IMR-90 (cell line): Measurements from ENCODE around the gene CLCNKA. TPM values are rescaled to one million over a fixed set of nuclear protein-coding genes. Genes with fewer than 3 reads are reported as not detected.

Experiments used
- ATAC-seq: fragments of 200-7000 bp; cut with Tn5 transposase; 2 replicates; pipeline ENCODE4 v1.9.1; 2020; ENCODE audit warnings: low read depth, mild to moderate bottlenecking, moderate library complexity
- BruUV-seq: library from RNA; stranded (reverse); fragments of 400-500 nt; replicated peaks from 2 replicates; lab custom pipeline; 2021; lab: Mats Ljungman, UMichigan
- CTCF ChIA-PET: fragments of 300-600 bp; formaldehyde crosslinking; extraction: SDS; loops from one replicate; lab custom pipeline; 2021; ENCODE audit warnings: antibody characterized with exemption; lab: Yijun Ruan, JAX
- POLR2A ChIA-PET: fragments of 300-600 bp; sonication (Branson Sonifier 250); formaldehyde crosslinking; loops from one replicate; lab custom pipeline; 2022; ENCODE audit warnings: antibody characterized with exemption; ENCODE audit not compliant: unreplicated experiment; lab: Charles Lee
- DNase-seq: peaks from one replicate; pipeline ENCODE4 v3.0.0; 2013
- H2AFZ ChIP-seq: replicated peaks from 2 replicates; pipeline ENCODE3; 2013; ENCODE audit warnings: low read length, mild to moderate bottlenecking; ENCODE audit not compliant: poor library complexity
- H2AK5ac ChIP-seq: 2 replicates; pipeline ENCODE4 v1.6.1; 2013; ENCODE audit warnings: low read depth, low read length, inconsistent platforms
- H2AK9ac ChIP-seq: replicated peaks from 2 replicates; pipeline ENCODE3; 2013; ENCODE audit warnings: mild to moderate bottlenecking, low read depth, low read length, moderate library complexity; ENCODE audit not compliant: poor library complexity
- H2BK120ac ChIP-seq: 2 replicates; pipeline ENCODE4 v1.6.1; 2013; ENCODE audit warnings: low read depth, low read length, inconsistent platforms
- H2BK15ac ChIP-seq: 3 replicates; pipeline ENCODE4 v1.6.1; 2013; ENCODE audit warnings: low read depth, low read length, inconsistent platforms
- H2BK20ac ChIP-seq: 2 replicates; pipeline ENCODE4 v1.6.1; 2013; ENCODE audit warnings: low read depth, mild to moderate bottlenecking, inconsistent platforms, low read length, moderate library complexity
- H2BK5ac ChIP-seq: 2 replicates; pipeline ENCODE4 v1.6.1; 2013; ENCODE audit warnings: mild to moderate bottlenecking, low read depth, low read length, inconsistent platforms; ENCODE audit not compliant: poor library complexity, severe bottlenecking
- H3K14ac ChIP-seq: replicated peaks from 2 replicates; pipeline ENCODE4 v1.6.1; 2013; ENCODE audit warnings: low read depth, low read length, inconsistent platforms
- H3K18ac ChIP-seq: 2 replicates; pipeline ENCODE4 v1.6.1; 2013; ENCODE audit warnings: low read depth, low read length, control low read depth
- H3K23ac ChIP-seq: 2 replicates; pipeline ENCODE4 v1.6.1; 2013; ENCODE audit warnings: low read depth, low read length, inconsistent platforms
- H3K27ac ChIP-seq: 2 replicates; pipeline ENCODE4 v1.5.1; 2013; ENCODE audit warnings: mild to moderate bottlenecking, control low read depth, low read length; ENCODE audit not compliant: insufficient read depth
- H3K27me3 ChIP-seq: 2 replicates; pipeline ENCODE4 v1.6.1; 2013; ENCODE audit warnings: low read length; ENCODE audit not compliant: control insufficient read depth, insufficient read depth
- H3K36me3 ChIP-seq: 2 replicates; pipeline ENCODE4 v1.6.1; 2013; ENCODE audit warnings: low read length, mixed read lengths; ENCODE audit not compliant: control insufficient read depth, insufficient read depth
- H3K4ac ChIP-seq: 2 replicates; pipeline ENCODE4 v1.6.1; 2013; ENCODE audit warnings: low read depth, low read length, inconsistent platforms
- H3K4me1 ChIP-seq: 2 replicates; pipeline ENCODE4 v1.6.1; 2013; ENCODE audit warnings: low read length, mixed read lengths; ENCODE audit not compliant: control insufficient read depth, insufficient read depth
- H3K4me2 ChIP-seq: 2 replicates; pipeline ENCODE4 v1.6.1; 2013; ENCODE audit warnings: low read depth, mild to moderate bottlenecking, control low read depth, low read length, moderate library complexity
- H3K4me3 ChIP-seq: 2 replicates; pipeline ENCODE4 v1.5.1; 2013; ENCODE audit warnings: low read depth, mild to moderate bottlenecking, control low read depth, low read length, moderate library complexity; ENCODE audit not compliant: insufficient read depth
- H3K56ac ChIP-seq: 2 replicates; pipeline ENCODE4 v1.6.1; 2013; ENCODE audit warnings: low read length, inconsistent platforms; ENCODE audit not compliant: insufficient read depth; ENCODE audit errors: extremely low read depth
- H3K79me1 ChIP-seq, 2 experiments: 2 replicates each; pipeline ENCODE4 v1.6.1; 2013; ENCODE audit warnings: low read length in 2 of 2, inconsistent platforms in 1 of 2, low read depth in 1 of 2
- H3K9ac ChIP-seq: 2 replicates; pipeline ENCODE4 v1.6.1; 2013; ENCODE audit warnings: low read depth, low read length, control low read depth
- H3K9me1 ChIP-seq: 2 replicates; pipeline ENCODE4 v1.6.1; 2013; ENCODE audit warnings: low read length, inconsistent platforms; ENCODE audit not compliant: insufficient read depth
- H3K9me3 ChIP-seq: 2 replicates; pipeline ENCODE4 v1.6.1; 2013; ENCODE audit warnings: low read length; ENCODE audit not compliant: control insufficient read depth, insufficient read depth
- H4K20me1 ChIP-seq: 2 replicates; pipeline ENCODE4 v1.6.1; 2013; ENCODE audit warnings: low read length, inconsistent platforms; ENCODE audit not compliant: insufficient read depth
- H4K5ac ChIP-seq: 2 replicates; pipeline ENCODE4 v1.6.1; 2013; ENCODE audit warnings: mild to moderate bottlenecking, low read depth, low read length, control low read depth
- H4K8ac ChIP-seq, 2 experiments: 2 replicates each; pipeline ENCODE4 v1.6.1; 2013; ENCODE audit warnings: low read depth in 2 of 2, low read length in 2 of 2, control low read depth in 1 of 2, inconsistent platforms in 1 of 2
- H4K91ac ChIP-seq: 2 replicates; pipeline ENCODE4 v1.6.1; 2013; ENCODE audit warnings: low read depth, low read length, inconsistent platforms; ENCODE audit not compliant: insufficient read depth
- BHLHE40 ChIP-seq: fragments of 150-350 bp; IDR thresholded peaks from 2 replicates; pipeline ENCODE4 v1.6.1; 2016; ENCODE audit warnings: mild to moderate bottlenecking, low read depth, low read length
- FOS ChIP-seq: fragments of 150-350 bp; IDR thresholded peaks from 2 replicates; pipeline ENCODE4 v1.6.1; 2016; ENCODE audit warnings: low read depth, low read length
- WGBS, 2 experiments: methylation state at CpG; one replicate each; pipeline versions ENCODE4 v1.1.5 to v1.1.7; 2013; ENCODE audit warnings: missing lambda C conversion rate in 2 of 2; ENCODE audit not compliant: insufficient read length in 1 of 2; ENCODE audit errors: extremely low coverage in 2 of 2; 5-methylcytosine and 5-hydroxymethylcytosine counted together
- dilution Hi-C: fragments of 300-500 bp; cut with HindIII; formaldehyde crosslinking; loops from one replicate; pipeline ENCODE4 v1.14.3; 2018; ENCODE audit warnings: low sequenced_read_pairs; ENCODE audit not compliant: unreplicated experiment
- in situ Hi-C: fragments of 300-500 bp; cut with MboI; formaldehyde crosslinking; loops from 3 replicates; pipeline ENCODE4 v1.14.3; 2019; ENCODE audit warnings: low sequenced_read_pairs, inconsistent platforms, mixed read lengths
- intact Hi-C: fragments of 100-400 bp; cut with micrococcal nuclease; formaldehyde crosslinking; loops from 2 replicates; pipeline ENCODE4 v1.10.0; 2022
- polyA plus RNA-seq, 3 experiments: library from polyadenylated mRNA; depleted of rRNA; stranded (reverse); fragments of >200 nt; gene quantifications; 2 replicates each; pipeline ENCODE4 v1.2.3, GENCODE V29; 2012; ENCODE audit warnings: low replicate concordance in 1 of 3
- total RNA-seq: library from RNA; depleted of rRNA; stranded (reverse); fragments of >200 nt; gene quantifications from 2 replicates; pipeline ENCODE4 v1.2.3, GENCODE V29; 2012

CLCNKA gene
- total and polyA plus RNA-seq, 2 of the 4 experiments (the other 2 are of a cell fraction) = 0.05 TPM; not detected in 1

DNA sequence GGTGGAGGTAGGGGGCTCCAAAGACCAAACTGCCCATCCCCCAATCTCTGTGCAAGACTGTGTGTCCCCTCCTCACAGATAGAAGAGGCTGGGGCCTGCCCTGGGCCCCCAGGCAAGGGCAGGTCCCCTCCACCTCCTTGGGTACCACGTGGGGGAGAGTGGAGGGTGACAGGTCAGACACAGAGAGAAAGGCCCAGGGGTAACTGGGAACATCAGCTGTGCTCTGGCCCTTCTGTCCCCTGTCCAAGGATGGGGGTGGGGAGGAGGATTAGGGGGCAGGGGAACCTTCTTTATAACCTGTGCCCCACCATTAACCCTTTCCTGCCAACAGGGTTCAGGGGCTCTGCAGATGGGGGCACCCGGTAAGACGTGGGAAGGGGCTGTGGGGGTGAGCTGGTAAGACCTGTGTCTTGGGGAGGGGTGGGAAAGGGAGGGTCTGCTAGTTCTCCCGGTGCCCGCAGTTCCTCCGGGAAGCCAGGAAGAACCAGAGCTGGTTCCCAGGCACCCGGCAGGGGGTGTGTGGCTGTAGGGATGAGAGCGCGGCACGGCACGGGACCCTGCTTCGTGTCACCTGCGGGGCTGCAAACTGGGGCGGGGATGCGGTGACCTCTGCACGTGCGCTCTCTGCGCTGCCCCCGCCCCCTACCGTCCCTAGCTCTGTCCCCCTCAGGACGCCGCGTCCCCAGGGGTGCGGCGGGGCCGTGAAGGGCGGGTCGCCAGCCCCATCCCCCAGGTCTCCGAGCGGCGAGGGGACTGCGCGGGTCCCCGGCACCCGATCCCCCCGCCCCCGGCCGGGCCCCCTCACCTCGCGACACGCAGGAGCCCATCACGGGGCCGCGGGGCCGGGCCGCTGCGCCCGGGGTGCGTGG is 51.0 kb downstream of the CLCNKA start:
- Histone ChIP-seq H2BK15ac (no peak overlapping the region), H3K4ac (no peak overlapping the region), H4K91ac (no peak overlapping the region), H2BK120ac (no peak overlapping the region), H2AK5ac (no peak overlapping the region), H4K5ac (no peak overlapping the region), H3K9ac (no peak overlapping the region), H3K56ac (no peak overlapping the region), H3K14ac (no peak overlapping the region), H4K20me1 (no peaks in the 10 kb centered on the region), H3K4me3 (peak overlapping the region; percentile 44), H3K18ac (no peak overlapping the region), H3K4me2 (peak overlapping the region; percentile 10; the same call in 1 of the 2 replicates), H3K79me1 (peaks cover 0 to 6% of the 10 kb centered on the region in 2 experiments; a peak in 2 of 4 replicates), H2AK9ac (peak overlapping the region; percentile 9), H2BK20ac (no peak overlapping the region), H2BK5ac (no peak overlapping the region), H3K4me1 (peaks cover 16% of the 10 kb centered on the region), H2AFZ (peak overlapping the region; percentile 88), H3K9me3 (no peaks in the 10 kb centered on the region), H3K27me3 (no peaks in the 10 kb centered on the region; the same call in 1 of the 2 replicates), H4K8ac (no peak overlapping the region), H3K27ac (no peak overlapping the region), H3K23ac (no peak overlapping the region), H3K36me3 (no peaks in the 10 kb centered on the region), H3K9me1 (peaks cover 10% of the 10 kb centered on the region; the same call in 1 of the 2 replicates)
- dilution Hi-C loops = no loop called here
- no peak for DNase-seq
- intact Hi-C loops = no loop called here
- CTCF ChIA-PET = interaction anchor here (0.5 to 1.3 kb wide), 5 partner anchors 9 to 367 kb away, joined by 3 to 4 read pairs (median 3); no protein-coding TSS in a partner anchor
- POLR2A ChIA-PET = no interaction called here
- BruUV-seq = no TSS peak
- in situ Hi-C loops = no loop called here
- 4% methylated on average over 19 of the region's 49 CpGs; no CpG with 5 or more reads in 1 of the 2 experiments for WGBS, 2 experiments
- TF ChIP-seq FOS (no peak), BHLHE40 (peak; percentile 84)
- peak; percentile 13 for ATAC-seq
